Left ventricle myocardium superior (tissue), 1 donor: ENCODE measurements around the gene LACC1. TPM values are rescaled to one million over a fixed set of nuclear protein-coding genes. Genes with fewer than 3 reads are reported as not detected.

ENCODE experiments used
- ATAC-seq: fragments of 200-7000 bp; cut with Tn5 transposase; one replicate; pipeline ENCODE4 v1.9.1; 2020; ENCODE audit warnings: mild to moderate bottlenecking, moderate library complexity
- DNase-seq: peaks from one replicate; pipeline ENCODE4 v3.0.0-alpha.2; 2020
- intact Hi-C: fragments of 100-400 bp; cut with micrococcal nuclease; formaldehyde crosslinking; loops from one replicate; pipeline ENCODE4 v1.11.0; 2022
- total RNA-seq: library from RNA; stranded (reverse); fragmentation: NEBNext Ultra II Directional; extraction: Animal tissue kit (Norgen Biotek cat#: 25700); gene quantifications from one replicate; pipeline ENCODE4 v1.2.1, GENCODE V29; 2021
- donor health status: DM: no; HTN: yes; CAD: no; lungs with severe emphysema.

LACC1 gene
- total RNA-seq, 1 donor from 2014 or later, result 3.9 TPM

- ATAC-seq (no peak), DNase-seq (no peak)
- intact Hi-C loops, result no loop called here
Observed at GRCh38 chr13:43935878-43936277, 56.2 kb downstream of the LACC1 start.

GRCh38 chr13:43936647-43937046 is 56.9 kb downstream of the LACC1 start:
- ATAC-seq, result peak; percentile 37
- intact Hi-C loops, result no loop called here
- DNase-seq, result no peak

DNA sequence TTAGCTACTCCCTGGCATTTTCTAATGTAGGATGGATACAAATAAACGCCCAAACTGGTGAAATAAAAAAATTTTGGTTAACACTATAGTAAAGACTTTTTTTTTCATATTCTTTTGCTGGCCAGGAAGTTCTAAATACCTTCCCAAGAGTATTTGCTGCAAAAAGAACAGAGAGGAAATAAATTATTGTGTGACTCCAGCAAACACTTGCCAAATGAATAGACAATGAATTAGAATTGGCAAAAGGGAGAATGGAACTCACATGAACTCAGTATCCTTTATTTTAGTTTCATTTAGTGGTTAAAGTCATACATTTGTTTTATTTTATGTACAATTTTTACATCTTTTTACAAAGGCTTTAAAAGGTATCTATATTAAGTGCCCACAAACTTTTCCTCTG is 58.1 kb downstream of the LACC1 start:
- no peak for ATAC-seq
- intact Hi-C loops, result no loop called here
- no peak for DNase-seq

DNA sequence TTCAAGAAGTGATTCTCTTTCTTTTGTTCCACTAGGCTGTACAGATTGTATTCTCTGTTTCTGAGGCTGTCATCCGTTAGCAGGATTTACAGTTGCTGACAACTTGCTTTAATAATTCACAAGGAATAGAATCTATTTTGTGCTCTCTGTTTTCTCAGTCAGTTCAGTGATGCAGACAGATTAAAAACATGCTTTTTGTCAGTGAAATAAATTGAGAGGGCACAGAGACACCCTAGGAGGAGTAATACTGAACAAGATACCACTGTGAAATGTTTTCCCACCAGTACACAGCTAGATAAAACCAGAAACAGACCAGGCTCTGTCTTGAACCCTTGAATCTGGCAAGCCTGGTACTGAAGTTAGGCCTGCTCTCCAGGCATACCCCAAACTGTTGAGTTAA is 58.7 kb downstream of the LACC1 start:
- intact Hi-C loops, result no loop called here
- no peak for DNase-seq
- ATAC-seq, result no peak

DNA sequence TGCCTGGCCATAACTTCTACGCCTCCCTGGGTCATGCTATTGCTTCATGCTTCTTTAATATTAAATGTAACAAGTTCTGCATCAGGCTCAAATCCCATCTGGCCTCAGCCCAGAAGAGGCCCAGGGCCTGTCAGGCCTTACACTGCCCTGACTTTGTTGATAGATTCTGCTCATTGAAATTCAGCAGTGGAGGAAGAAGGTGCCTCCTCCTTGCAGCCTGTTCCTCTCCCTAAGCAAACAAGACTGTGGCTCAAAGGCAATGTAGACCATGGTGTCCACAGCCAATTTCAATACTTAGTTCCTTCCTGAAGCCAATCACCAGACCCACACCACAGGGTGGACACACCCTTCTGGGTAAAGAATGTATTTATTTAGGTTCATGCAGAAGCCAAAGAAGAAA is 59.4 kb downstream of the LACC1 start:
- no peak for ATAC-seq
- intact Hi-C loops, result no loop called here

GRCh38 chr13:43942286-43942685 is 62.6 kb downstream of the LACC1 start:
- ATAC-seq (no peak), DNase-seq (no peak)
- intact Hi-C loops, result no loop called here

More for the DNA sequence above, 59.4 kb downstream of the LACC1 start:
- no peak for DNase-seq

Other genes starting within 250 kb of the LACC1 start
- gene ENOX1, start 92.9 kb upstream of the LACC1 start, total RNA-seq, result 6.8 TPM
- 3.6 TPM for gene CCDC122, start 164 bp upstream of the LACC1 start, total RNA-seq